ENCODE measurements around the gene USP35. TPM values are rescaled to one million over a fixed set of nuclear protein-coding genes. Genes with fewer than 3 reads are reported as not detected.

USP35 gene
- total RNA-seq, 4 donors from 2014 or later = 7.1 to 14.5 (median 10.6) TPM

DNA sequence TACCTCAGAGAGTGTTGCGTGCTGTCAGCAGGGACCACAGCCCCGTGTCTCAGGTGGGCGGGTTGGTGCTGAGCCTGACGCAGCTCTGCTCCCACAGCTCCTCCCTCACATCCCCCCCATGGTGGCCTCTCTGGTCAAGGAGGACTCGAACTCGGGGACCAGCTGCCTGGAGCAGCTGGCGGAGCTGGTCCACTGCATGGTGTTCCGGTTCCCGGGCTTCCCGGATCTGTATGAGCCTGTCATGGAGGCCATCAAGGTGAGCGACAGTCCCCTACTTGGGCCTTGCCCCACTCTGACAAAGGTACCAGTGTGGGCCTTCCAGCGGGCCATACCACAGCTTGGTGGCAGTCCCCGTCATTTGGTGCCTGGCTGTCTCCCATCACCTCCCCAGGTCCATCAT lies 11.8 kb downstream of the USP35 start:
- H3K27ac ChIP-seq = no peak overlapping the region
- H3K36me3 ChIP-seq = peaks cover 0 to 72% of the 10 kb centered on the region in 2 donors
- WGBS, 2 donors (ENCODE audit: low coverage in 1 of 2) = no CpG with 5 or more reads among the region's 13 CpGs
- peaks cover 0 to 15% (median 0%) of the 10 kb centered on the region in 3 donors for H3K4me1 ChIP-seq
- H3K4me3 ChIP-seq = no peak overlapping the region
- no peak for ATAC-seq
- H3K9me3 ChIP-seq = no peaks in the 10 kb centered on the region
- no peaks in the 10 kb centered on the region for H3K27me3 ChIP-seq
- TF ChIP-seq POLR2AphosphoS5 (IDR thresholded peaks at IDR 0.05) = no peak
- no peak for TF ChIP-seq POLR2A (IDR thresholded peaks at IDR 0.05)
- TF ChIP-seq, protein P1, sequence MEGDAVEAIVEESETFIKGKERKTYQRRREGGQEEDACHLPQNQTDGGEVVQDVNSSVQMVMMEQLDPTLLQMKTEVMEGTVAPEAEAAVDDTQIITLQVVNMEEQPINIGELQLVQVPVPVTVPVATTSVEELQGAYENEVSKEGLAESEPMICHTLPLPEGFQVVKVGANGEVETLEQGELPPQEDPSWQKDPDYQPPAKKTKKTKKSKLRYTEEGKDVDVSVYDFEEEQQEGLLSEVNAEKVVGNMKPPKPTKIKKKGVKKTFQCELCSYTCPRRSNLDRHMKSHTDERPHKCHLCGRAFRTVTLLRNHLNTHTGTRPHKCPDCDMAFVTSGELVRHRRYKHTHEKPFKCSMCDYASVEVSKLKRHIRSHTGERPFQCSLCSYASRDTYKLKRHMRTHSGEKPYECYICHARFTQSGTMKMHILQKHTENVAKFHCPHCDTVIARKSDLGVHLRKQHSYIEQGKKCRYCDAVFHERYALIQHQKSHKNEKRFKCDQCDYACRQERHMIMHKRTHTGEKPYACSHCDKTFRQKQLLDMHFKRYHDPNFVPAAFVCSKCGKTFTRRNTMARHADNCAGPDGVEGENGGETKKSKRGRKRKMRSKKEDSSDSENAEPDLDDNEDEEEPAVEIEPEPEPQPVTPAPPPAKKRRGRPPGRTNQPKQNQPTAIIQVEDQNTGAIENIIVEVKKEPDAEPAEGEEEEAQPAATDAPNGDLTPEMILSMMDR (IDR thresholded peaks at IDR 0.05) = no peak
- TF ChIP-seq EP300 (IDR thresholded peaks at IDR 0.05) = no peak

DNA sequence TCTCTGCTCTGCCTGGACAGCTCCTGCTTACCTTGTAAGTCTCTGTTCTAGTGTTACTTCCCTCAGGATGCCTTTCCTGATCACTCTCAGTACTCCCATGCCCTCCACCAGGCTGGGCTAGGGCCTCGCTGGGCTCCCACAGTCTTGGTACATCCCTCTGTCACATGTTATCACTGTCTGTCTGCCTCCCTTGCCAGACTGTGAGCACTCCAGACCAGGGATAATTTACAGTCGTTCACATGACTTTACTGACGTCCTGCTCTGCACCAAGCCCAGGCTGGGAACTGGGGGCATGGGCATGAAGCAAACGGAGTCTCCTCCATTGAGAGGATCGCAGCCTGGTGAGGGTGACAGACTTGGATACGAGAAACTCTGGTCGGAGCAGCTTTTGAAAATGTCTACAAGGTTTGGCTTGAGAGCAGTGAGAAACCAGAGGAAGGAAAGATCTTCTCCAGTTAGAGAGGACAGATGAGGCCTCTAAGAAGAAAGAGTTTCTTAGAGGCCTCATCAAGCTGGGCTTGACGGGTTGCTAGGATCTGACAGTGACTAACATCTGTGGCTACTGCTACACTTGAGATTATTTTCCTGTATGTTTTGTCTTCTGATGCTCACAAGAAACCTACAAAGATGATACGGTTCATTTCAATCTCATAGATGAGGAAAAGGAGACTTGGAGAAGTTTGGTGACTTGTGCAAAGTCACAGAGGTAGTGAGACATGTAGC lies 12.5 kb downstream of the USP35 start:
- Histone ChIP-seq H3K36me3 (peaks cover 0 to 78% of the 10 kb centered on the region in 2 donors), H3K4me3 (no peak overlapping the region), H3K9me3 (no peaks in the 10 kb centered on the region), H3K27ac (no peak overlapping the region), H3K27me3 (no peaks in the 10 kb centered on the region), H3K4me1 (peaks cover 0 to 8% (median 0%) of the 10 kb centered on the region in 3 donors)
- no peak for ATAC-seq
- WGBS, 2 donors (ENCODE audit: low coverage in 1 of 2) = 93 to 100% methylated on average over 1 to 8 of the region's 9 CpGs
- TF ChIP-seq EP300 (IDR thresholded peaks at IDR 0.05) (no peak), POLR2AphosphoS5 (IDR thresholded peaks at IDR 0.05) (no peak), POLR2A (IDR thresholded peaks at IDR 0.05) (no peak)
- TF ChIP-seq, protein P1 (IDR thresholded peaks at IDR 0.05) = no peak

- 63 to 83% methylated on average over 1 to 3 of the region's 3 CpGs for whole genome bisulfite sequencing, 2 donors (ENCODE audit: low coverage in 1 of 2)
Observed at GRCh38 chr11:78202733-78203167, 14.0 kb downstream of the USP35 start.

DNA sequence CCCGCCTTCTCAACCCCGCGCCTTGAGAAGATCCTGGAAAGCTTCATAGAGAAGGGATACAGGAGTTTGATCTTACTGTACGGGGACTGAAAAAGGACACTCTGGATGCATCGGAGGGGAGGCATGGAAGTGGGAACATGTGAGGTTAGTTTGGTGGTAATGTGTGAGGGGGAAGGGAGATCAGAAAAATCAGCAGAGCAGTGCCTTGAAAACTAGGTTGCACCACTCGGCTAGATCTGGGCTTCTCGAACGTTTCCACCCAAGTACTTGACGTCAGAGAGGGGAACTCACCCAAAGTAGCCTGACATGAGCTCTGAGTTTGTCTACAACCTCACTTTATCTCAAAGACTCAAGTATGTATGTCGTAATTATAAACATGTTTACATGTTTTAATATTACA lies 14.5 kb downstream of the USP35 start:
- no peaks in the 10 kb centered on the region for H3K4me1 ChIP-seq
- TF ChIP-seq, protein P1 (IDR thresholded peaks at IDR 0.05) = no peak
- TF ChIP-seq POLR2AphosphoS5 (IDR thresholded peaks at IDR 0.05) = no peak
- TF ChIP-seq POLR2A (IDR thresholded peaks at IDR 0.05) = no peak
- TF ChIP-seq EP300 (IDR thresholded peaks at IDR 0.05) = no peak
- no peaks in the 10 kb centered on the region for H3K27me3 ChIP-seq
- H3K27ac ChIP-seq = no peak overlapping the region
- WGBS, 2 donors (ENCODE audit: low coverage in 1 of 2) = 73 to 87% methylated on average over 10 of the region's 10 CpGs
- no peak for ATAC-seq
- peaks cover 0 to 80% of the 10 kb centered on the region in 2 donors for H3K36me3 ChIP-seq
- H3K4me3 ChIP-seq = no peak overlapping the region
- H3K9me3 ChIP-seq = no peaks in the 10 kb centered on the region

More at GRCh38 chr11:78202733-78203167, 14.0 kb downstream of the USP35 start:
- Histone ChIP-seq H3K4me1 (no peaks in the 10 kb centered on the region), H3K4me3 (no peak overlapping the region), H3K27ac (no peak overlapping the region), H3K36me3 (peaks cover 0 to 80% of the 10 kb centered on the region in 2 donors), H3K27me3 (no peaks in the 10 kb centered on the region), H3K9me3 (no peaks in the 10 kb centered on the region)
- TF ChIP-seq POLR2A (IDR thresholded peaks at IDR 0.05) (no peak), POLR2AphosphoS5 (IDR thresholded peaks at IDR 0.05) (no peak), EP300 (IDR thresholded peaks at IDR 0.05) (no peak)
- TF ChIP-seq, protein P1 (IDR thresholded peaks at IDR 0.05) = no peak
- ATAC-seq = no peak

- Histone ChIP-seq H3K4me3 (no peak overlapping the region), H3K4me1 (no peaks in the 10 kb centered on the region), H3K27me3 (no peaks in the 10 kb centered on the region), H3K9me3 (no peaks in the 10 kb centered on the region), H3K36me3 (peaks cover 0 to 81% of the 10 kb centered on the region in 2 donors), H3K27ac (no peak overlapping the region)
- 100% methylated on average over 1 to 3 of the region's 4 CpGs for WGBS, 2 donors (ENCODE audit: low coverage in 1 of 2)
- no peak for TF ChIP-seq POLR2A (IDR thresholded peaks at IDR 0.05)
- no peak for TF ChIP-seq POLR2AphosphoS5 (IDR thresholded peaks at IDR 0.05)
- TF ChIP-seq EP300 (IDR thresholded peaks at IDR 0.05) = no peak
- TF ChIP-seq, protein P1 (IDR thresholded peaks at IDR 0.05) = no peak
- ATAC-seq = no peak
Observed at GRCh38 chr11:78205256-78205655, 16.5 kb downstream of the USP35 start.
